ENCODE measurements around the gene CEP85.
"Not testable (repeated sequence)": the region's sequence is repeated elsewhere in the genome, so short reads cannot be mapped to it uniquely, and the experiment has no call there.

CEP85 gene

GRCh38 chr1:26220199-26220912 lies 13.6 kb upstream of the CEP85 start:
- DNase-seq, result no peak
- in situ Hi-C loops (cut with MboI; ENCODE audit: low pct_unique_long_range_greater_than_20kb, low sequenced_read_pairs), result no loop called here

GRCh38 chr1:26221094-26221493 lies 12.9 kb upstream of the CEP85 start:
- DNase-seq, result no peak
- in situ Hi-C loops (cut with MboI; ENCODE audit: low pct_unique_long_range_greater_than_20kb, low sequenced_read_pairs), result no loop called here

GRCh38 chr1:26224606-26225005 lies 9.4 kb upstream of the CEP85 start:
- DNase-seq, result no peak
- in situ Hi-C loops (cut with MboI; ENCODE audit: low pct_unique_long_range_greater_than_20kb, low sequenced_read_pairs), result no loop called here

- DNase-seq, result no peak
- in situ Hi-C loops (cut with MboI; ENCODE audit: low pct_unique_long_range_greater_than_20kb, low sequenced_read_pairs), result no loop called here
Measured at GRCh38 chr1:26225033-26225831, 8.8 kb upstream of the CEP85 start.

- DNase-seq, result peak; percentile 22
- in situ Hi-C loops (cut with MboI; ENCODE audit: low pct_unique_long_range_greater_than_20kb, low sequenced_read_pairs), result not testable (repeated sequence)
Measured at GRCh38 chr1:26230682-26231081, 3.3 kb upstream of the CEP85 start.

- in situ Hi-C loops (cut with MboI; ENCODE audit: low pct_unique_long_range_greater_than_20kb, low sequenced_read_pairs), result no loop called here
- peak; percentile 58 for DNase-seq
Measured at GRCh38 chr1:26234644-26235370, 807 bp downstream of the CEP85 start.

- in situ Hi-C loops (cut with MboI; ENCODE audit: low pct_unique_long_range_greater_than_20kb, low sequenced_read_pairs), result no loop called here
- peak; percentile 39 for DNase-seq
Measured at GRCh38 chr1:26237230-26237966, 3.4 kb downstream of the CEP85 start.

- in situ Hi-C loops (cut with MboI; ENCODE audit: low pct_unique_long_range_greater_than_20kb, low sequenced_read_pairs), result no loop called here
- DNase-seq, result no peak
Measured at GRCh38 chr1:26239936-26240335, 5.9 kb downstream of the CEP85 start.

- in situ Hi-C loops (cut with MboI; ENCODE audit: low pct_unique_long_range_greater_than_20kb, low sequenced_read_pairs), result no loop called here
- DNase-seq, result no peak
Measured at GRCh38 chr1:26252718-26253117, 18.7 kb downstream of the CEP85 start.

- in situ Hi-C loops (cut with MboI; ENCODE audit: low pct_unique_long_range_greater_than_20kb, low sequenced_read_pairs), result no loop called here
- no peak for DNase-seq
Measured at GRCh38 chr1:26254404-26254803, 20.4 kb downstream of the CEP85 start.

- in situ Hi-C loops (cut with MboI; ENCODE audit: low pct_unique_long_range_greater_than_20kb, low sequenced_read_pairs), result no loop called here
- DNase-seq, result no peak
Measured at GRCh38 chr1:26257222-26257621, 23.2 kb downstream of the CEP85 start.

GRCh38 chr1:26259005-26259404 lies 25.0 kb downstream of the CEP85 start:
- no peak for DNase-seq
- in situ Hi-C loops (cut with MboI; ENCODE audit: low pct_unique_long_range_greater_than_20kb, low sequenced_read_pairs), result no loop called here

GRCh38 chr1:26259578-26259977 lies 25.6 kb downstream of the CEP85 start:
- in situ Hi-C loops (cut with MboI; ENCODE audit: low pct_unique_long_range_greater_than_20kb, low sequenced_read_pairs), result no loop called here
- DNase-seq, result peak; percentile 58

GRCh38 chr1:26263212-26263611 lies 29.2 kb downstream of the CEP85 start:
- in situ Hi-C loops (cut with MboI; ENCODE audit: low pct_unique_long_range_greater_than_20kb, low sequenced_read_pairs), result no loop called here
- DNase-seq, result no peak

GRCh38 chr1:26265405-26265804 lies 31.4 kb downstream of the CEP85 start:
- in situ Hi-C loops (cut with MboI; ENCODE audit: low pct_unique_long_range_greater_than_20kb, low sequenced_read_pairs), result no loop called here
- no peak for DNase-seq

- in situ Hi-C loops (cut with MboI; ENCODE audit: low pct_unique_long_range_greater_than_20kb, low sequenced_read_pairs), result no loop called here
- DNase-seq, result no peak
Measured at GRCh38 chr1:26268290-26269197, 34.5 kb downstream of the CEP85 start.

- in situ Hi-C loops (cut with MboI; ENCODE audit: low pct_unique_long_range_greater_than_20kb, low sequenced_read_pairs), result no loop called here
- DNase-seq, result no peak
Measured at GRCh38 chr1:26269198-26269550, 35.2 kb downstream of the CEP85 start.

- peak; percentile 66 for DNase-seq
- in situ Hi-C loops (cut with MboI; ENCODE audit: low pct_unique_long_range_greater_than_20kb, low sequenced_read_pairs), result no loop called here
Measured at GRCh38 chr1:26274801-26275425, 40.9 kb downstream of the CEP85 start.
